Hepatocyte (in vitro differentiated cells): ENCODE results near the gene PRKAB1. TPM values are rescaled to one million over a fixed set of nuclear protein-coding genes. Genes with fewer than 3 reads are reported as not detected.

ENCODE experiments used
- DNase-seq: peaks from one replicate; pipeline ENCODE4 v3.0.0-alpha.2; 2016; ENCODE audit warnings: low spot score
- H2AFZ ChIP-seq: fragments of 200-600 bp; sonication (generic); 2 replicates; pipeline ENCODE4 v1.6.0; 2016; ENCODE audit warnings: antibody characterized with exemption, mild to moderate bottlenecking
- H3K27ac ChIP-seq: fragments of 200-600 bp; sonication (generic); 2 replicates; pipeline ENCODE4 v1.5.1; 2016; ENCODE audit warnings: mild to moderate bottlenecking
- H3K27me3 ChIP-seq: fragments of 200-600 bp; sonication (generic); 2 replicates; pipeline ENCODE4 v1.6.1; 2016
- H3K36me3 ChIP-seq: fragments of 200-600 bp; sonication (generic); replicated peaks from 2 replicates; pipeline ENCODE4 v1.5.1; 2016; ENCODE audit warnings: low read depth; ENCODE audit not compliant: insufficient read depth
- H3K4me1 ChIP-seq: fragments of 200-600 bp; sonication (generic); 2 replicates; pipeline ENCODE4 v1.5.1; 2016; ENCODE audit warnings: mild to moderate bottlenecking, moderate library complexity; ENCODE audit not compliant: insufficient read depth
- H3K4me2 ChIP-seq: fragments of 200-600 bp; sonication (generic); 2 replicates; pipeline ENCODE4 v1.6.0; 2016
- H3K4me3 ChIP-seq: fragments of 200-600 bp; sonication (generic); 2 replicates; pipeline ENCODE4 v1.5.1; 2016; ENCODE audit warnings: mild to moderate bottlenecking
- H3K79me2 ChIP-seq: fragments of 200-600 bp; sonication (generic); 2 replicates; pipeline ENCODE4 v1.6.0; 2017; ENCODE audit warnings: mild to moderate bottlenecking
- H3K9me2 ChIP-seq: fragments of 200-600 bp; sonication (generic); replicated peaks from 2 replicates; pipeline ENCODE4 v1.6.0; 2017; ENCODE audit warnings: mild to moderate bottlenecking; ENCODE audit not compliant: insufficient read depth
- H3K9me3 ChIP-seq: fragments of 200-600 bp; sonication (generic); 2 replicates; pipeline ENCODE4 v1.5.1; 2016; ENCODE audit warnings: low read depth, mild to moderate bottlenecking
- H4K20me1 ChIP-seq: fragments of 200-600 bp; sonication (generic); 2 replicates; pipeline ENCODE4 v1.6.0; 2016; ENCODE audit warnings: mild to moderate bottlenecking; ENCODE audit not compliant: insufficient read depth, poor library complexity, severe bottlenecking
- CTCF ChIP-seq: fragments of 200-600 bp; sonication (generic); IDR thresholded peaks from 2 replicates; pipeline ENCODE4 v1.5.1; 2016; ENCODE audit warnings: antibody characterized with exemption, mild to moderate bottlenecking; ENCODE audit not compliant: poor library complexity
- EZH2 ChIP-seq: fragments of 200-600 bp; sonication (generic); IDR thresholded peaks from 2 replicates; pipeline ENCODE4 v1.6.1; 2016; ENCODE audit warnings: antibody characterized with exemption, mild to moderate bottlenecking, borderline replicate concordance
- EZH2phosphoT487 ChIP-seq: fragments of 200-600 bp; sonication (generic); IDR thresholded peaks from one replicate; pipeline ENCODE4 v1.6.1; 2018; ENCODE audit warnings: antibody characterized with exemption, mild to moderate bottlenecking, low read depth, moderate library complexity; ENCODE audit not compliant: unreplicated experiment, severe bottlenecking
- WGBS: methylation state at CpG from one replicate; pipeline ENCODE4 v1.1.6; 2016; ENCODE audit warnings: low lambda C conversion rate; ENCODE audit errors: missing lambda C conversion rate; 5-methylcytosine and 5-hydroxymethylcytosine counted together
- polyA plus RNA-seq: library from polyadenylated mRNA; unstranded; fragments of >200 nt; fragmentation: Nextera tagmentation; extraction: Ambion mirVana; gene quantifications from 2 replicates; pipeline ENCODE4 v1.2.1, GENCODE V29; 2016
- total RNA-seq: library from RNA; depleted of rRNA; stranded (reverse); fragments of >200 nt; gene quantifications from 2 replicates; pipeline ENCODE4 v1.2.3, GENCODE V29; 2014

Gene PRKAB1
- total and polyA plus RNA-seq, 2 experiments from 2014 or later: 32.3 to 37.7 TPM

DNA sequence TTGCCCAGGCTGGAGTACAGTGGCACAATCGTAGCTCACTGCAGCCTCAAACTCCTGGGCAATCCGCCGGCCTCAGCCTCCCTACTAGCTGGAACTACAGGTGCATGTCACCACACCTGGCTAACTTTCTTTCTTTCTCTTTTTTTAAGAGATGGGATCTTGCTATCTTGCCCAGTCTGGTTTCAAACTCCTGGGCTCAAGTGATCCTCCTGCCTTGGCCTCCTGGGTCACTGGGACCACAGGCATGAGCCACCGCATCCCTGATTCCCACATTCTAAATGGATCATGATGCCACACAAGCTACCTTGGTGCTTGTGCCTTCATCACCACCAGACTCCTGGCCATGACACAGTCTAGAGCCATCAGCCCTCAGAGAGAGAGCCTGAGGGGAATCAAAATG lies 43.8 kb downstream of the PRKAB1 start:
- DNase-seq: no peak
- Histone ChIP-seq H3K27me3 (no peaks in the 10 kb centered on the region), H3K9me3 (no peaks in the 10 kb centered on the region), H3K27ac (no peak overlapping the region), H2AFZ (no peak overlapping the region), H3K36me3 (no peaks in the 10 kb centered on the region), H4K20me1 (no peaks in the 10 kb centered on the region), H3K4me1 (peaks cover 9% of the 10 kb centered on the region), H3K9me2 (no peaks in the 10 kb centered on the region), H3K79me2 (no peaks in the 10 kb centered on the region), H3K4me3 (no peak overlapping the region), H3K4me2 (no peak overlapping the region)
- TF ChIP-seq EZH2phosphoT487: no peak
- TF ChIP-seq CTCF: no peak
- no peak for TF ChIP-seq EZH2
- WGBS: 100% methylated on average over 4 of the region's 4 CpGs

DNA sequence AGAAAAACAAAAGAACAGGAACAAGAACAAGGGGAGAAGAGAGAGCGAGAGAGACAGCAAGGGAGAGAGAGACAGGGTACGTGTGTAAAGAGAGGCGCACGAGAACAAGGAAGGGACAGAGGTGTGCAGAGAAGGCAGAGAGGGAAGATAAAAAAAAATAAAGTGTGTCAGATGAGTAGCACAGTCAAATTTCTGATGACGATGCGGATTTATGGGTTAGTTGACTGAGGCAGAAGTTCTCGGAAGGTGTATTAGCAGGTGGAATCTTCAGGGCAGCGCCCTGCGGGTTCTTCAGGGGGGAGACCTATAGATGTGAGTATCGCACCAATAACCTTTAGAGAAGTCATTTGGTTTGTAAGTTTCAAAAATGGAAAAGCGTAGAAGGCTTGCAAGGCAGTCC lies 44.8 kb downstream of the PRKAB1 start:
- H3K36me3 ChIP-seq: no peaks in the 10 kb centered on the region
- WGBS: 98% methylated on average over 11 of the region's 11 CpGs
- H3K9me3 ChIP-seq: no peaks in the 10 kb centered on the region
- H3K4me1 ChIP-seq: peaks cover 14% of the 10 kb centered on the region
- H4K20me1 ChIP-seq: no peaks in the 10 kb centered on the region
- no peaks in the 10 kb centered on the region for H3K9me2 ChIP-seq
- no peak for TF ChIP-seq CTCF
- no peak for TF ChIP-seq EZH2phosphoT487
- TF ChIP-seq EZH2: no peak
- H3K79me2 ChIP-seq: no peaks in the 10 kb centered on the region
- no peaks in the 10 kb centered on the region for H3K27me3 ChIP-seq
- no peak overlapping the region for H2AFZ ChIP-seq
- DNase-seq: no peak
- H3K4me2 ChIP-seq: no peak overlapping the region
- H3K27ac ChIP-seq: no peak overlapping the region
- H3K4me3 ChIP-seq: no peak overlapping the region

GRCh38 chr12:119713551-119714031 lies 45.7 kb downstream of the PRKAB1 start:
- no peaks in the 10 kb centered on the region for H4K20me1 ChIP-seq
- H3K4me1 ChIP-seq: peaks cover 14% of the 10 kb centered on the region
- WGBS: 94% methylated on average over 8 of the region's 8 CpGs
- no peak overlapping the region for H2AFZ ChIP-seq
- no peaks in the 10 kb centered on the region for H3K79me2 ChIP-seq
- no peak overlapping the region for H3K4me3 ChIP-seq
- H3K27ac ChIP-seq: no peak overlapping the region
- DNase-seq: no peak
- no peaks in the 10 kb centered on the region for H3K9me3 ChIP-seq
- TF ChIP-seq CTCF (no peak), EZH2 (no peak), EZH2phosphoT487 (no peak)
- no peak overlapping the region for H3K4me2 ChIP-seq
- H3K9me2 ChIP-seq: no peaks in the 10 kb centered on the region
- H3K27me3 ChIP-seq: no peaks in the 10 kb centered on the region
- H3K36me3 ChIP-seq: no peaks in the 10 kb centered on the region
